ENCODE measurements around the gene KRTAP5-3.
"Not testable (repeated sequence)": the region's sequence is repeated elsewhere in the genome, so short reads cannot be mapped to it uniquely, and the experiment has no call there.

The KRTAP5-3 gene

DNA sequence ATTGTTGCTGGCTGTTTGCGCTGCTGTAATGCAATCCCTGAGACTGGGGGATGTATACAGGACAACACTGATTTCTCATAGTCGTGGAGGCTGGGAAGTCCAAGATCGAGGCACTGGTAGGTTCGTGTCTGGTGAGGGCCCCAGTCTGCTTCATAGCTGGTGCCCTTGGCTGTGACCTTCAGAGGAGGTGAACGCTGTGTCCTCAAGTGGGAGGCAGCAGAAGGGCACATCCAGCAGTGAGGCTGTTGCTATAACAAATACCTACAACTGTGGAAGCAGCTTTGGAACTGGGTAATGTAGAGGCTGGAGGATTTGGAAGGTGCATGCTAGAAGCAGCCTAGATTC, 42.6 kb upstream of the KRTAP5-3 start:
- Mint-ChIP-seq H3K4me3 (no peak overlapping the region), H3K36me3 (ENCODE audit: low read depth) (no peaks in the 10 kb centered on the region), H3K27ac (no peak overlapping the region), H3K4me1 (peaks cover 22% of the 10 kb centered on the region), H3K27me3 (ENCODE audit: low read depth, poor library complexity) (peaks cover 21% of the 10 kb centered on the region), H3K9me3 (no peaks in the 10 kb centered on the region)
- no peak for DNase-seq
- TF ChIP-seq, protein P1, sequence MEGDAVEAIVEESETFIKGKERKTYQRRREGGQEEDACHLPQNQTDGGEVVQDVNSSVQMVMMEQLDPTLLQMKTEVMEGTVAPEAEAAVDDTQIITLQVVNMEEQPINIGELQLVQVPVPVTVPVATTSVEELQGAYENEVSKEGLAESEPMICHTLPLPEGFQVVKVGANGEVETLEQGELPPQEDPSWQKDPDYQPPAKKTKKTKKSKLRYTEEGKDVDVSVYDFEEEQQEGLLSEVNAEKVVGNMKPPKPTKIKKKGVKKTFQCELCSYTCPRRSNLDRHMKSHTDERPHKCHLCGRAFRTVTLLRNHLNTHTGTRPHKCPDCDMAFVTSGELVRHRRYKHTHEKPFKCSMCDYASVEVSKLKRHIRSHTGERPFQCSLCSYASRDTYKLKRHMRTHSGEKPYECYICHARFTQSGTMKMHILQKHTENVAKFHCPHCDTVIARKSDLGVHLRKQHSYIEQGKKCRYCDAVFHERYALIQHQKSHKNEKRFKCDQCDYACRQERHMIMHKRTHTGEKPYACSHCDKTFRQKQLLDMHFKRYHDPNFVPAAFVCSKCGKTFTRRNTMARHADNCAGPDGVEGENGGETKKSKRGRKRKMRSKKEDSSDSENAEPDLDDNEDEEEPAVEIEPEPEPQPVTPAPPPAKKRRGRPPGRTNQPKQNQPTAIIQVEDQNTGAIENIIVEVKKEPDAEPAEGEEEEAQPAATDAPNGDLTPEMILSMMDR (IDR thresholded peaks at IDR 0.05): no peak

DNA sequence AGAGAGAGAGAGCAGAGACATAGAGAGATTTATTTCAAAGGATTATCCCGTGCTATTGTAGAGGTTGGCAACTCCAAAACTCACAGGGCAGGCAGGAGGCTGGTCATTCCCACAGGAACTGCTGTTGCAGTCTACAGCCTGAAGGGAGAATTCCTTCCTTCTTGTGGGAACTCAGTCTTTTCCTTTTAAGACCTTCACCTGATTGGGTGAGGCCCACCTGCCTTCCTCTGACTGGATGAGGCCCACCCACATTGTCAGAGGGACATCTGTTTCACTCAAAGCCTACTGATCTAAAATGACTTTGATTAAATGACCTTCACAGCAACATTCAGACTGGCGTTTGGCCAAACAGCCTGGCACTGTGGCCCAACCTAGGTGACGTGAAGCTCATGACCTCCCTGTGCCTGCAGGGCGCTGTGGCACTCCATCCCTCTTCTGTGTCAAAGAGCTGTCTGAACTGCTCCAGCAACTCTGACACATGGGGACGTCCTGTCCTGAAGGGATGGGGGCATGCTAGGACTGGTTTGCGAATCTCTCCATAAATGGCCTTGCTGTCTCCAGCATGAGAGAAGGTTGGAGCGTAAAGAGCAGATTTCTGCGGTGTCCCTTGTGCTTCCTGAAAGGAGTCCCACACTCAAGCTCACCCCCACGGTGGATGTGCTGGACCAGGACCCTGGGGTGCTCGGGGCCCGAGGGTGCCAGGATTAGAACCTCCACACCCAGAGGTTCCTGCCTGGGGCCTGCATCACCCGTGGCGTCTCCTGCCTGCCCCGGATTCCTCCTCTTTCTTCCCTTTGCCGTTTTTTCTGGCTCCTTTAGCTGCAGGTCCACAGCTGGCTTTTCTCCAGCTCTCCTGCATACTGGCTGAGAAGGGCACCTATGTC, 42.0 kb upstream of the KRTAP5-3 start:
- H3K4me1 Mint-ChIP-seq: peaks cover 17% of the 10 kb centered on the region
- H3K4me3 Mint-ChIP-seq: no peak overlapping the region
- TF ChIP-seq, protein P1 (IDR thresholded peaks at IDR 0.05): no peak
- no peaks in the 10 kb centered on the region for H3K36me3 Mint-ChIP-seq (ENCODE audit: low read depth)
- peaks cover 22% of the 10 kb centered on the region for H3K27me3 Mint-ChIP-seq (ENCODE audit: low read depth, poor library complexity)
- no peak overlapping the region for H3K27ac Mint-ChIP-seq
- no peak for DNase-seq
- H3K9me3 Mint-ChIP-seq: no peaks in the 10 kb centered on the region

DNA sequence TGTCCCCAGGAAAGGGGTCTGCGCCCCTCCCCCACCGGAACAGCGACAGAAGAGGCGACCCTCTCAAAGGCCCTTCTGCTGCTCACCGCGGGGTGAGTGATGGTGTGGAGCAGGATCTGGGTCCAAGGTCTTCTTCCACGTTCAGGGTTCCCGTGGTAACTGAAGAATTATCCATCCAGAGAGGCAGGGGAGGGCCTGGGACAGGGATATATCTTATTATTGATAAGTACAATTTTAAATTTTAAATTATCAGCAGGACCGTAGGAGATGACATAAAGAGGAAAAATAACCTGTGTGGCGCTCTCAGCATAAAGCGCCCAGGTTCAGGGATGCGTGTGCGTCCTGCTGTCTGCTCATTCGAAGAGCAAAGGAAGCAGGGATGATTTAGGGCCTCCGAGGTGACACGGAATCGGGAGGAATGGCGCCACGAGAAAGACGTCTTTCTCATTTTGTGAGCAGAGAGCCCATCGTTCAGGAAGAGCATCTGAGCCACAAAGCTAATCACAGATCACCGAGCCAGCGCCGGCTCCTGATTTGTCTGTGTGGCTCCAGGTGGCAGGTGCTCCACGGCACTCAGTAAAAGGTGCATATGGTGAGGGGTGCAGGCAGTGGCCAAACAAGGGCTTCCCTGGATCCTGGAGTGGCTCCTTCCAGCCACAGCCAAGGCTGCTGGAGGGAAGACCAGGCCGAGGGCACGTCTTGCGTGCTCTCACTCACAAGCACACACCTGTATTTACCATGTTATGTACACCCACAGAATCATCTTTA, 40.6 kb upstream of the KRTAP5-3 start:
- H3K27ac Mint-ChIP-seq: no peak overlapping the region
- no peak overlapping the region for H3K4me3 Mint-ChIP-seq
- TF ChIP-seq, protein P1 (IDR thresholded peaks at IDR 0.05): no peak
- no peak for DNase-seq
- no peaks in the 10 kb centered on the region for H3K9me3 Mint-ChIP-seq
- peaks cover 26% of the 10 kb centered on the region for H3K27me3 Mint-ChIP-seq (ENCODE audit: low read depth, poor library complexity)
- H3K36me3 Mint-ChIP-seq (ENCODE audit: low read depth): no peaks in the 10 kb centered on the region
- H3K4me1 Mint-ChIP-seq: peaks cover 13% of the 10 kb centered on the region

DNA sequence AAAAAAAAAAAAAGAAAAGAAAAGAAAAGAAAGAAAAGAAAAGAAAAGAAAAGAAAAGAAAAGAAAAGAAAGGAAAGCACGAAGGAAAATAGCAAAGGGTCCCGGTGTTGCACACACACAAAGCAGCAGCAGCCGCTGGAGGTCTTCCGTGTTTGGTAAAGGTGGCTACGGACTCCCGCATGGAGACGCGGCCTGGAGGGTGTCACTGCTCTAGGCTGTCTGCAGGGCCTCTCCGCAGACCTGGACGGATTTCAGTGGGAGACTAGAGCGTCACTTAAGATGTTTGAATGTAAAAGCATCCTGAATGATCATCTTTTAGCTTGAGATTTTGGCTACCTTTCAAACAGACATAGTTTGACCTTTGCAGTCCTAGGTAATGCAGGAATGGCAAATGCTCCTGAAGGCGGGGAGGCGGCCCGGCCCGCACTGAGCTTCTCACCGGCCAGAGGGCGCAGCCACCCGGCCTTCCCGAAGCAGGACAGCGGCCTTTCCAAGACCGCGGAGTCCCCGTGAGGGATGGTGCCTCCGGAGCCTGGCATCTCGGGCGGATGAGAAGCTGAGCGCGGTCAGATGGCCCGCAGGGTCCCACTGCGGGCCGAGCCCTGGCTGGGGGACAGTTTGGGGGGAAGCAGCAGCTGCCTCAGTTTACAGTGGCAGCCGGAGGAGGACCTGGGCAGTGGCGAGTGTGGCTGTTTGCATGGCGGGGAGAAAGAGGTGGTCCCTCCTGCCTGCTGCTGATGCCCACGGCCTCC, 39.8 kb upstream of the KRTAP5-3 start:
- no peak overlapping the region for H3K4me3 Mint-ChIP-seq
- H3K4me1 Mint-ChIP-seq: peaks cover 11% of the 10 kb centered on the region
- no peaks in the 10 kb centered on the region for H3K9me3 Mint-ChIP-seq
- peaks cover 23% of the 10 kb centered on the region for H3K27me3 Mint-ChIP-seq (ENCODE audit: low read depth, poor library complexity)
- H3K27ac Mint-ChIP-seq: no peak overlapping the region
- DNase-seq: no peak
- TF ChIP-seq, protein P1 (IDR thresholded peaks at IDR 0.05): no peak
- H3K36me3 Mint-ChIP-seq (ENCODE audit: low read depth): no peaks in the 10 kb centered on the region

DNA sequence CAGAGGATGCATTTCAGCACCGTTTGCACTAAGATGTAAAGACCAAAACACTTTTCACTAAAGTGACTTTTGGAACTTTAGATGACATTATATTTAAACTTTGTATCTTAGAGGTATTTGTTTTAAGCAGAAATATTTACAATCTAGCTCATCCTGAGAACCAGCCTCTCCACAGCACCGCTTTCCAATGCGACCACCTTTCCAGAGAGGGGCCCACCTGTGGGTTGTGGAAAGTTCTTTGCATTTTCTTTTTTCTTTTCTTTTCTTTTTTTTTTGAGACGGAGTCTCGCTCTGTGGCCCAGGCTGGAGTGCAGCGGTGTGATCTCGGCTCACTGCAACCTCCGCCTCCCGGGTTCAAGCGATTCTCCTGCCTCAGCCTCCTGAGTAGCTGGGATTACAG, 38.3 kb upstream of the KRTAP5-3 start:
- not testable (repeated sequence) for H3K4me3 Mint-ChIP-seq; DNase-seq; H3K27ac Mint-ChIP-seq; H3K36me3 Mint-ChIP-seq (ENCODE audit: low read depth); H3K9me3 Mint-ChIP-seq; H3K4me1 Mint-ChIP-seq
- H3K27me3 Mint-ChIP-seq (ENCODE audit: low read depth, poor library complexity): peaks cover 26% of the 10 kb centered on the region

DNA sequence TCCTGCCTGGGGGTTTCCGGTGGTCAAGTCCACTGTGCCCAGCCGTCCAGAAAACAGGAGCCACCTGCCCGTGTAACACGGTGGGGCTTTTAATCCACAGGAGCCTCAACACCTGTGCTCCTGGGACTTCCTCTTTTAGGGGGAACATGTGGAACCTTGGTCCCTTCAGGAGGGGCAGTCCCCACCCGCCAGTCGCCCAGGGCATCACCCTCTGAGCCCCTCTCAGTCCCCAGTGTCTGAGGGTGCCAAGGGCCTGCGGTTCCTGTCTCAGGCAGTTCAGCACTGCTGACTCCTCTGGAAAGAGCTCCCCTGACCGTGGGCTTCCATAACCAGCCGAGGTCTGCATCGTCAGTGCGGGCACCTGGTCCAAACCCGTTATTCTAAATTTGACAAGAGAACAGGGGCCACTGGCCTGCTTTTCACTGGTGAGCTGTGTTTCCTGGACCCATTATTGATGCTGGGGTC, 37.1 kb upstream of the KRTAP5-3 start:
- TF ChIP-seq, protein P1 (IDR thresholded peaks at IDR 0.05): no peak
- H3K27ac Mint-ChIP-seq: no peak overlapping the region
- no peaks in the 10 kb centered on the region for H3K9me3 Mint-ChIP-seq
- H3K36me3 Mint-ChIP-seq (ENCODE audit: low read depth): no peaks in the 10 kb centered on the region
- peaks cover 8% of the 10 kb centered on the region for H3K4me1 Mint-ChIP-seq
- no peak overlapping the region for H3K4me3 Mint-ChIP-seq
- peaks cover 25% of the 10 kb centered on the region for H3K27me3 Mint-ChIP-seq (ENCODE audit: low read depth, poor library complexity)
- no peak for DNase-seq

Measured in nephron progenitor cell (in vitro differentiated cells).